Testis (tissue), 3 donors: Measurements from ENCODE around the gene ST6GALNAC1. TPM values are rescaled to one million over a fixed set of nuclear protein-coding genes. Genes with fewer than 3 reads are reported as not detected.

ENCODE experiments used
- DNase-seq: peaks from one replicate; pipeline ENCODE4 v3.0.0-alpha.2; 2019
- H3K27ac ChIP-seq, 2 donors: fragments of 200-600 bp; sonication (generic); one replicate each; pipeline ENCODE4 v1.5.1; 2019
- H3K27me3 ChIP-seq: fragments of 200-600 bp; sonication (generic); one replicate; pipeline ENCODE4 v1.5.1; 2019
- H3K36me3 ChIP-seq: fragments of 200-600 bp; sonication (generic); one replicate; pipeline ENCODE4 v1.5.1; 2017; ENCODE audit warnings: low read depth; ENCODE audit errors: missing control alignments
- H3K4me1 ChIP-seq: fragments of 200-600 bp; sonication (generic); one replicate; pipeline ENCODE4 v1.5.1; 2019
- H3K4me3 ChIP-seq, 2 donors: fragments of 200-600 bp; sonication (generic); one replicate each; pipeline ENCODE4 v1.5.1; 2017 to 2019
- H3K9me3 ChIP-seq: fragments of 200-600 bp; sonication (generic); one replicate; pipeline ENCODE4 v1.5.1; 2017
- CTCF ChIP-seq, 3 experiments: fragments of 450-650 bp in 2 of 3; fragments of 200-600 bp in 1 of 3; sonication (generic) in 1 of 3; IDR thresholded peaks; one replicate each; pipeline ENCODE4 v1.5.1; 2016 to 2019; ENCODE audit warnings: antibody characterized with exemption in 3 of 3, mild to moderate bottlenecking in 2 of 3, moderate library complexity in 1 of 3
- POLR2A ChIP-seq: fragments of 450-650 bp; IDR thresholded peaks from one replicate; pipeline ENCODE4 v1.6.1; 2017; ENCODE audit warnings: antibody characterized with exemption, mild to moderate bottlenecking, moderate library complexity
- WGBS, 2 donors: methylation state at CpG; one replicate each; pipeline ENCODE4 v1.1.5; 2018; 5-methylcytosine and 5-hydroxymethylcytosine counted together
- intact Hi-C: fragments of 100-400 bp; cut with DNase I; formaldehyde crosslinking; loops from one replicate; pipeline ENCODE4 v1.15.1; 2023; ENCODE audit warnings: low total_unique reads
- polyA plus RNA-seq: library from polyadenylated mRNA; stranded (reverse); fragments of 350-450 nt; fragmentation: Illumina TruSeq; extraction: RNeasy Lipid Tissue Mini Kit (QIAGEN cat#74804); gene quantifications from one replicate; pipeline ENCODE4 v1.2.3, GENCODE V29; 2014; ENCODE audit warnings: low read depth, low replicate concordance; ENCODE audit not compliant: insufficient read depth
- total RNA-seq, 2 donors: library from RNA; depleted of rRNA; stranded (reverse); fragments of >200 nt; gene quantifications; one replicate each; pipeline ENCODE4 v1.2.3, GENCODE V29; 2016

Gene ST6GALNAC1
- total and polyA plus RNA-seq, 3 donors from 2014 or later = 11.9 to 20.6 (median 20.1) TPM

GRCh38 chr17:76585649-76586593, 57.6 kb downstream of the ST6GALNAC1 start, which contains the start of gene ST6GALNAC2:
TSS of gene ST6GALNAC2 (minus strand) at chr17:76585860. CDS start at chr17:76585808, 52 bp downstream.
- peak; percentile 69 for DNase-seq
- intact Hi-C loops = no loop called here
- Histone ChIP-seq H3K27ac (peak within 1 kb of the TSS in 1 of 2 donors; percentile 41), H3K36me3 (no peaks in the 10 kb centered on the region), H3K4me3 (peak within 1 kb of the TSS; percentile 43 to 63), H3K27me3 (no peaks in the 10 kb centered on the region), H3K4me1 (peaks cover 17% of the 10 kb centered on the region), H3K9me3 (no peaks in the 10 kb centered on the region)
- 0 to 1% methylated on average over 3 to 50 of the region's 84 CpGs for WGBS, 2 donors
- TF ChIP-seq POLR2A (no peak), CTCF (IDR thresholded peaks at IDR 0.05) (peak; percentile 22 to 41 (median 28))

GRCh38 chr17:76585033-76585648, 58.4 kb downstream of the ST6GALNAC1 start:
- Histone ChIP-seq H3K4me3 (peak overlapping the region; percentile 43 to 63), H3K27me3 (no peaks in the 10 kb centered on the region), H3K27ac (peak overlapping the region in 1 of 2 donors; percentile 41), H3K36me3 (no peaks in the 10 kb centered on the region), H3K4me1 (peaks cover 17% of the 10 kb centered on the region), H3K9me3 (no peaks in the 10 kb centered on the region)
- intact Hi-C loops = no loop called here
- TF ChIP-seq POLR2A (no peak), CTCF (IDR thresholded peaks at IDR 0.05) (no peak)
- DNase-seq = no peak
- 0 to 1% methylated on average over 16 to 53 of the region's 62 CpGs for WGBS, 2 donors

- intact Hi-C loops = no loop called here
- peaks cover 17% of the 10 kb centered on the region for H3K4me1 ChIP-seq
These were observed 59.0 kb downstream of the ST6GALNAC1 start for GRCh38 chr17:76584427-76585032.

GRCh38 chr17:76582660-76583059, 60.9 kb downstream of the ST6GALNAC1 start:
- Histone ChIP-seq H3K4me1 (peaks cover 17% of the 10 kb centered on the region), H3K9me3 (no peaks in the 10 kb centered on the region), H3K27ac (no peak overlapping the region), H3K4me3 (no peak overlapping the region), H3K36me3 (no peaks in the 10 kb centered on the region), H3K27me3 (no peaks in the 10 kb centered on the region)
- TF ChIP-seq CTCF (IDR thresholded peaks at IDR 0.05) (no peak), POLR2A (no peak)
- intact Hi-C loops = no loop called here
- no peak for DNase-seq
- 48 to 60% methylated on average over 3 of the region's 3 CpGs for WGBS, 2 donors

More at GRCh38 chr17:76584427-76585032, 59.0 kb downstream of the ST6GALNAC1 start:
- DNase-seq = no peak
- WGBS, 2 donors = 13 to 18% methylated on average over 14 to 17 of the region's 17 CpGs
- no peak for TF ChIP-seq CTCF (IDR thresholded peaks at IDR 0.05)
- H3K27me3 ChIP-seq = no peaks in the 10 kb centered on the region
- H3K36me3 ChIP-seq = no peaks in the 10 kb centered on the region
- no peak overlapping the region for H3K27ac ChIP-seq
- H3K9me3 ChIP-seq = no peaks in the 10 kb centered on the region
- peak overlapping the region; percentile 43 to 63 for H3K4me3 ChIP-seq
